Natural killer cell (primary cell): ENCODE data around the gene TTC32. TPM values are rescaled to one million over a fixed set of nuclear protein-coding genes. Genes with fewer than 3 reads are reported as not detected.

ENCODE experiments used
- ATAC-seq, 3 donors: fragments of 150-1000 bp in 2 of 3; fragments of 200-7000 bp in 1 of 3; cut with Tn5 transposase; 1 replicate in 1 of 3; 2 replicates in 2 of 3; pipeline ENCODE4 v1.10.0; 2021; ENCODE audit warnings: mild to moderate bottlenecking in 2 of 3, moderate library complexity in 2 of 3
- DNase-seq, 2 donors: peaks; one replicate each; pipeline versions ENCODE4 v3.0.0 to v3.0.0-alpha.2; 2013 to 2021; ENCODE audit warnings: mixed read lengths in 1 of 2
- H3K27ac ChIP-seq: one replicate; pipeline ENCODE4 v1.5.1; 2013; ENCODE audit warnings: mild to moderate bottlenecking, low read length
- H3K27me3 ChIP-seq: one replicate; pipeline ENCODE4 v1.6.1; 2013; ENCODE audit warnings: low read length; ENCODE audit not compliant: control insufficient read depth, insufficient read depth
- H3K36me3 ChIP-seq: one replicate; pipeline ENCODE4 v1.6.1; 2013; ENCODE audit warnings: low read length; ENCODE audit not compliant: control insufficient read depth, insufficient read depth
- H3K4me1 ChIP-seq: one replicate; pipeline ENCODE4 v1.6.1; 2013; ENCODE audit warnings: low read length; ENCODE audit not compliant: control insufficient read depth, insufficient read depth
- H3K4me3 ChIP-seq: one replicate; pipeline ENCODE4 v1.5.1; 2013; ENCODE audit warnings: low read length
- H3K9me3 ChIP-seq: one replicate; pipeline ENCODE4 v1.6.1; 2013; ENCODE audit warnings: low read length; ENCODE audit not compliant: control insufficient read depth, insufficient read depth
- H3K27ac Mint-ChIP-seq, 2 donors: one replicate each; pipeline ENCODE4 v1.8.0; 2022; ENCODE audit warnings: mild to moderate bottlenecking in 2 of 2, mixed read lengths in 2 of 2, moderate library complexity in 1 of 2
- H3K27me3 Mint-ChIP-seq, 2 donors: one replicate each; pipeline ENCODE4 v1.8.0; 2022; ENCODE audit warnings: low read depth in 2 of 2, mixed read lengths in 2 of 2
- H3K36me3 Mint-ChIP-seq: one replicate; pipeline ENCODE4 v1.8.0; 2022; ENCODE audit warnings: mixed read lengths
- H3K4me1 Mint-ChIP-seq, 2 donors: one replicate each; pipeline ENCODE4 v1.8.0; 2022; ENCODE audit warnings: mixed read lengths in 2 of 2
- H3K4me3 Mint-ChIP-seq: one replicate; pipeline ENCODE4 v1.8.0; 2022; ENCODE audit warnings: mild to moderate bottlenecking, moderate library complexity, mixed read lengths
- H3K9me3 Mint-ChIP-seq, 2 donors: one replicate each; pipeline ENCODE4 v1.8.0; 2022; ENCODE audit warnings: mixed read lengths in 2 of 2
- WGBS: methylation state at CpG from one replicate; pipeline ENCODE4 v1.1.7; 2013; ENCODE audit warnings: missing lambda C conversion rate; ENCODE audit not compliant: insufficient coverage; 5-methylcytosine and 5-hydroxymethylcytosine counted together
- intact Hi-C: fragments of 100-400 bp; cut with micrococcal nuclease; formaldehyde crosslinking; loops from one replicate; pipeline ENCODE4 v1.14.2; 2022
- total RNA-seq, 4 donors: library from RNA; stranded (reverse); fragments of 120-200 nt in 1 of 4; gene quantifications; one replicate each; pipeline versions ENCODE4 v1.2.3 to v1.2.4, GENCODE V29; 2013 to 2022
- TF ChIP-seq, protein P1 (sequence below): fragments of 200-600 bp; IDR thresholded peaks from one replicate; pipeline ENCODE4 v1.8.0; 2022; ENCODE audit warnings: antibody characterized with exemption

The TTC32 gene
- total RNA-seq, 3 donors from 2014 or later (not counting 1 experiment from before 2014, with no cell fraction given) = 30.4 to 45.3 (median 37.2) TPM

DNA sequence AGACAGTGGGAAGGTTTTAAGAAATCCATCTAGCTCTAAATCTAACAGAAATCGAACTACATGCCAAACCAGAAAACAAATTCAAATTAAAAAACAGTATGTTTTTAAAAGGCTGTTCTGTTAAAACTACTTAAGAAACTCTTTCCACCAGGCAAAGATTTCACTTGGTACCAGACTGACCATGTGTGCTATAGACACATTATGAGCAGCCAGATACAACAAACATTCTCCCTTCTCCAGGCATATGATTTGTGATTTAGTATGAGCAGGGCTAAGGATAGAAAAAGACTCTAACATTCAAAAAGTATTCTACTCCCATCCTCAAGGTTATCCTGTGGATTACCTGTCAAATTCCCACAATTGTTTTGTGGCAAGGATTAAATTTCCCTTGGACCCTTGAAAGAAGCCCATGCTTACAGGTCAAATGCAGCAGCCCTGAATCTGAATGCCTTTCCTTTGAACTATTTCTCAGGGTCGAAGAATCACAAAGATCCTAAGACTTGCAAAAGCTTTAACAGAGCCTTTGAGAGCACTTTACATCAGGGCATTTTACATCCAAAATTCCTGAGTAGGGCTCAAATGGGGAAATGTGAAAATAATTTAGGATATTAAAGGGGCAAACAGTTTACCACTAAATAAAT, 42.5 kb upstream of the TTC32 start:
- Histone ChIP-seq H3K27ac (no peak overlapping the region), H3K36me3 (peaks cover 4% of the 10 kb centered on the region), H3K27me3 (no peaks in the 10 kb centered on the region), H3K4me1 (no peaks in the 10 kb centered on the region), H3K9me3 (no peaks in the 10 kb centered on the region), H3K4me3 (no peak overlapping the region)
- H3K27ac Mint-ChIP-seq = no peak overlapping the region
- peaks cover under 1% of the 10 kb centered on the region for H3K36me3 Mint-ChIP-seq
- DNase-seq (no peak), ATAC-seq (no peak)
- TF ChIP-seq, protein P1, sequence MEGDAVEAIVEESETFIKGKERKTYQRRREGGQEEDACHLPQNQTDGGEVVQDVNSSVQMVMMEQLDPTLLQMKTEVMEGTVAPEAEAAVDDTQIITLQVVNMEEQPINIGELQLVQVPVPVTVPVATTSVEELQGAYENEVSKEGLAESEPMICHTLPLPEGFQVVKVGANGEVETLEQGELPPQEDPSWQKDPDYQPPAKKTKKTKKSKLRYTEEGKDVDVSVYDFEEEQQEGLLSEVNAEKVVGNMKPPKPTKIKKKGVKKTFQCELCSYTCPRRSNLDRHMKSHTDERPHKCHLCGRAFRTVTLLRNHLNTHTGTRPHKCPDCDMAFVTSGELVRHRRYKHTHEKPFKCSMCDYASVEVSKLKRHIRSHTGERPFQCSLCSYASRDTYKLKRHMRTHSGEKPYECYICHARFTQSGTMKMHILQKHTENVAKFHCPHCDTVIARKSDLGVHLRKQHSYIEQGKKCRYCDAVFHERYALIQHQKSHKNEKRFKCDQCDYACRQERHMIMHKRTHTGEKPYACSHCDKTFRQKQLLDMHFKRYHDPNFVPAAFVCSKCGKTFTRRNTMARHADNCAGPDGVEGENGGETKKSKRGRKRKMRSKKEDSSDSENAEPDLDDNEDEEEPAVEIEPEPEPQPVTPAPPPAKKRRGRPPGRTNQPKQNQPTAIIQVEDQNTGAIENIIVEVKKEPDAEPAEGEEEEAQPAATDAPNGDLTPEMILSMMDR = no peak
- intact Hi-C loops = no loop called here
- no peaks in the 10 kb centered on the region for H3K4me1 Mint-ChIP-seq
- no peaks in the 10 kb centered on the region for H3K27me3 Mint-ChIP-seq
- 96% methylated on average over 2 of the region's 2 CpGs for WGBS
- H3K4me3 Mint-ChIP-seq = no peak overlapping the region
- H3K9me3 Mint-ChIP-seq = no peaks in the 10 kb centered on the region

DNA sequence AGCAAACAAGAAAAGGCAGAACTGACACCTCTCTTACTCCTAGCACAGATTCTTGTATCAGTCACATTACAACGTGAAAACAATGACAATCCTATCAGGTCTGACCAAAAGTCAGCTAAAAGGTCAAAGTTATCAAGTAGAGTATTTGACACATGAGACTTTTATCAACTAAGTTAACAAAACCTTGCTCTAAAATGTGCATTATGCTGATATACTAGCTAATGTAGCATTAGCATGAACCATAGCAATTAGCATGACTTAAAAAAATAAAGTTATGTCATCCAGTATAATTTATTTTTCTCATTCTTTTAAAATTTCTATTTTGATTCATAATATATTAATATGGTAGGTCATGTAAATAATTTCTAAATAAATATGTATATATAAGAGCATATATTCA, 41.4 kb upstream of the TTC32 start:
- Mint-ChIP-seq H3K27ac (no peak overlapping the region), H3K36me3 (no peaks in the 10 kb centered on the region), H3K9me3 (no peaks in the 10 kb centered on the region), H3K4me1 (no peaks in the 10 kb centered on the region), H3K27me3 (no peaks in the 10 kb centered on the region), H3K4me3 (no peak overlapping the region)
- Histone ChIP-seq H3K27me3 (no peaks in the 10 kb centered on the region), H3K27ac (no peak overlapping the region), H3K36me3 (peaks cover 4% of the 10 kb centered on the region), H3K9me3 (no peaks in the 10 kb centered on the region), H3K4me1 (no peaks in the 10 kb centered on the region), H3K4me3 (no peak overlapping the region)
- TF ChIP-seq, protein P1 = no peak
- DNase-seq (no peak), ATAC-seq (no peak)
- intact Hi-C loops = no loop called here
- 100% methylated on average over 1 of the region's 1 CpG for WGBS

DNA sequence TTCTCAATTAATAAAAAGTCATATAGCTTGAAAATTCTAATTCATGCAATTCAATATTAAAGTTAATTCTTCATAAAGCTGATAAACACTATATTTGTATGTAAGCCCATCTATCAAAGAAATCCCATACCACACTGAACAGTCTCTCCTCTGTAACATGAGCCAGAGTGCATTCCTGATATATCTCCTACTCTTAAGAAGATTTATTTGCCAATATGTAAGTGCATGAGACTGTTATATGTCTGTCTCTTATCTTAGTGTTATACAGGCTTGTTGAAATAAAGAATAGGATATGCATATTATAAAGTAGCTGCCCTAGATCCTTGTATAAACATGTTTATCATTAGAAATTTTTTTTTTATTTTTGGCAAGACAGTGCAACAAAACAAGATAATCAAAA, 40.4 kb upstream of the TTC32 start:
- ATAC-seq = no peak
- intact Hi-C loops = no loop called here
- no peak for DNase-seq
- no peak overlapping the region for H3K27ac ChIP-seq
- H3K9me3 ChIP-seq = no peaks in the 10 kb centered on the region
- H3K4me1 Mint-ChIP-seq = no peaks in the 10 kb centered on the region
- H3K27ac Mint-ChIP-seq = no peak overlapping the region
- no peaks in the 10 kb centered on the region for H3K27me3 Mint-ChIP-seq
- TF ChIP-seq, protein P1 = no peak
- no peaks in the 10 kb centered on the region for H3K9me3 Mint-ChIP-seq
- H3K36me3 Mint-ChIP-seq = peaks cover 6% of the 10 kb centered on the region
- peaks cover 11% of the 10 kb centered on the region for H3K36me3 ChIP-seq
- no peaks in the 10 kb centered on the region for H3K27me3 ChIP-seq
- no peak overlapping the region for H3K4me3 Mint-ChIP-seq
- no peaks in the 10 kb centered on the region for H3K4me1 ChIP-seq
- H3K4me3 ChIP-seq = no peak overlapping the region

DNA sequence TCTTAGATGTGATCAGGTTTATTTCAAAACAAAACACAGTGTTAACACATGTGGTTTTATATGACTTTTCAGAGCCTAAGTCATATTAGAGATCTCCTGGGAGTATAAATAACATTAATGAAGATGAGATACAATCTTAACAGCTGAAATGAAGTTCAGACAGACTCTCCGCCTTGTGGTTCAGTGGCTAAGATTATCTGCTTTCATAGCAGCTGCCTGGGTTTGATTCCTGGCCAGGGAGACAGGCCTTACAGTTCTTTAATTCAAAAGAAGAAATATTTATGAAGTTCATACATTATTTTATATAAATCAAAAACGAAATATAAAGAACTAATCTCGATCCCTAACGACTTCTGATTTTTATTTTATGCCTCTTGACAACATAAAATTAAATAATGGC, 35.2 kb upstream of the TTC32 start:
- intact Hi-C loops = no loop called here
- 100% methylated on average over 1 of the region's 4 CpGs for WGBS
- ATAC-seq (no peak), DNase-seq (no peak)
- Histone ChIP-seq H3K4me1 (no peaks in the 10 kb centered on the region), H3K27me3 (no peaks in the 10 kb centered on the region), H3K9me3 (no peaks in the 10 kb centered on the region), H3K27ac (no peak overlapping the region), H3K4me3 (no peak overlapping the region), H3K36me3 (peaks cover 23% of the 10 kb centered on the region)
- H3K27me3 Mint-ChIP-seq = no peaks in the 10 kb centered on the region
- peaks cover 6% of the 10 kb centered on the region for H3K36me3 Mint-ChIP-seq
- no peaks in the 10 kb centered on the region for H3K9me3 Mint-ChIP-seq
- H3K4me3 Mint-ChIP-seq = no peak overlapping the region
- TF ChIP-seq, protein P1 = no peak
- no peaks in the 10 kb centered on the region for H3K4me1 Mint-ChIP-seq
- no peak overlapping the region for H3K27ac Mint-ChIP-seq
